ENCODE results near the gene TGFBRAP1. TPM values are rescaled to one million over a fixed set of nuclear protein-coding genes. Genes with fewer than 3 reads are reported as not detected.

The TGFBRAP1 gene, protein sequence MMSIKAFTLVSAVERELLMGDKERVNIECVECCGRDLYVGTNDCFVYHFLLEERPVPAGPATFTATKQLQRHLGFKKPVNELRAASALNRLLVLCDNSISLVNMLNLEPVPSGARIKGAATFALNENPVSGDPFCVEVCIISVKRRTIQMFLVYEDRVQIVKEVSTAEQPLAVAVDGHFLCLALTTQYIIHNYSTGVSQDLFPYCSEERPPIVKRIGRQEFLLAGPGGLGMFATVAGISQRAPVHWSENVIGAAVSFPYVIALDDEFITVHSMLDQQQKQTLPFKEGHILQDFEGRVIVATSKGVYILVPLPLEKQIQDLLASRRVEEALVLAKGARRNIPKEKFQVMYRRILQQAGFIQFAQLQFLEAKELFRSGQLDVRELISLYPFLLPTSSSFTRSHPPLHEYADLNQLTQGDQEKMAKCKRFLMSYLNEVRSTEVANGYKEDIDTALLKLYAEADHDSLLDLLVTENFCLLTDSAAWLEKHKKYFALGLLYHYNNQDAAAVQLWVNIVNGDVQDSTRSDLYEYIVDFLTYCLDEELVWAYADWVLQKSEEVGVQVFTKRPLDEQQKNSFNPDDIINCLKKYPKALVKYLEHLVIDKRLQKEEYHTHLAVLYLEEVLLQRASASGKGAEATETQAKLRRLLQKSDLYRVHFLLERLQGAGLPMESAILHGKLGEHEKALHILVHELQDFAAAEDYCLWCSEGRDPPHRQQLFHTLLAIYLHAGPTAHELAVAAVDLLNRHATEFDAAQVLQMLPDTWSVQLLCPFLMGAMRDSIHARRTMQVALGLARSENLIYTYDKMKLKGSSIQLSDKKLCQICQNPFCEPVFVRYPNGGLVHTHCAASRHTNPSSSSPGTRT
- 10 to 100 TPM; 14.5 to 15.7 (median 15.1) TPM for polyA plus RNA-seq (ENCODE audit: insufficient read length in 3 of 3)

- DNase-seq (ENCODE audit: low read depth in 3 of 3, low spot score in 2 of 3): no peak
Observed at GRCh38 chr2:105329561-105330495, at the start of gene TGFBRAP1. TSS of gene TGFBRAP1 (minus strand) at chr2:105329735. CDS start at chr2:105308301, 21,434 bp downstream.

- DNase-seq (ENCODE audit: low read depth in 3 of 3, low spot score in 2 of 3): no peak
Observed at GRCh38 chr2:105378921-105379383, 49.4 kb upstream of the TGFBRAP1 start.

DNA sequence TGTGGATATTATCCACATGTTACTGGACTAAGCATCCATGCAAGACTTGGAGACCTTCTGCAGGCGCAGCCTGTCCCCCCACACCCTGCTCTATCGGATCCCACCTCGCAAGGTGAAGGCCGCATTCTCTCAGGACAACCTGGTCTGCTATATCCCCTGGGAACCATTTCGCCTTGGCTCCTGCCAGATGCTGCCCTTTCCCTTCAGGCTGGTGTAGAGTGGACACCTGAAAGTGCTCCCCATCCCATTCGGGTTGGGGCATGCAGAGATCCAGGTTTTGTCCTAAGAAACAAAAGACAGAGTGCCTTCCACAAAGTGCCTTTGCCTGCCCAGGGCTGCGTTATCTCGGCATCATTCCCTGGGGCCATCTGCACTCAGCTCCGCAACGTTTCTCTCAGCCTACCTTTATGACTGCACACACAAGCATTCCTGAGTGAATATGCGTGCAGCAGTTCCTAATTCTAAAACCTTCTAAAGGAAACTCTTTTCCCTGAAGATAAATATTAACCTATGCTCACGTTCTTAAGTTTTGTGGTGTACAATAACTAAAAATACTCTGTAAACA is 48.8 kb upstream of the TGFBRAP1 start:
- DNase-seq (ENCODE audit: low read depth in 3 of 3, low spot score in 2 of 3): no peak

- no peak for DNase-seq (ENCODE audit: low read depth in 3 of 3, low spot score in 2 of 3)
Observed at GRCh38 chr2:105377871-105378270, 48.3 kb upstream of the TGFBRAP1 start.

- no peak for DNase-seq (ENCODE audit: low read depth in 3 of 3, low spot score in 2 of 3)
Observed at GRCh38 chr2:105376789-105377240, 47.3 kb upstream of the TGFBRAP1 start.

DNA sequence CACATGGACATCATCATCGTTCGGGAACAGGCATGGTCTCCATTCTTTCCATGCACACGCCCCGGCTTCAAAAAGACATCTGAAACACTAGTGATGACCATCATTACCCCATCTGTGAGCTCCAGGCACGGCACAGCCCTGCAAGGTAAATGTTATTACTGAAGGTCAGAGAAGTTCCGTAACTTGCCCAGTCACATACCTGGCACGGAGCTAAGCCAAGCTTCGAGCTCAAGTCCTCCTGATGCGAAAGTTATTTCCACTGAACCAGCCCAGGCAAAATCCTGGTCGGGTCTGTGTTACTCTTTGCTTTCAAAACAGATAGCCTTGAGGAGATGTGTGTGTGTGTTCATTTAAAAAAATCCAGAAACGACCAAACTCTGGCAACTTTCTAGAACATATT is 46.5 kb upstream of the TGFBRAP1 start:
- DNase-seq (ENCODE audit: low read depth in 3 of 3, low spot score in 2 of 3): no peak

DNA sequence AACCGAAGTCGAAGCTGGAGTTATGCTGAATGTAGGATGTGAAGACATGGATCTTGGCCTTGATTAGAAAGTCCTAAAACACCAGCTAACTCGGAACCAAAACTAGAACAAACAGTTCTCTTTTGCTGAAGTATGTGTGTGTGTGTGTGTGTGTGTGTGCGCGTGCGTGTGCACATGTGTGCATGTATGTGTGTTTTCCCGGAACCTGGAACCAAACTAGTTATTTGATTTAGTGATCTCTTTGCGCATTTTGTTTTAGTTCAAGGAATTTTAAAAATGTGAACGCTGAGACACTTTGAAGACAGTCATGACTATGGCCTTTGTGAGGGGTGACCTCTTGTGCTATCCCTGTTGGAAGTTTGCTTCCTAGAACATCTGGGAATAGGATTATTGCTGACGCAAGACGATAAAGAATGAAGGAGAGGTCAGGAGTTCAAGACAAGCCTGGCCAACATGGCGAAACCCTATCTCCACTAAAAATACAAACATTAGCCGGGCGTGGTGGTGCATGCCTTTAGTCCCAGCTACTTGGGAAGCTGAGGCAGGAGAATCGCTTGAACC is 45.5 kb upstream of the TGFBRAP1 start:
- no peak for DNase-seq (ENCODE audit: low read depth in 3 of 3, low spot score in 2 of 3)

- no peak for DNase-seq (ENCODE audit: low read depth in 3 of 3, low spot score in 2 of 3)
Observed at GRCh38 chr2:105373895-105374401, 44.4 kb upstream of the TGFBRAP1 start.

DNA sequence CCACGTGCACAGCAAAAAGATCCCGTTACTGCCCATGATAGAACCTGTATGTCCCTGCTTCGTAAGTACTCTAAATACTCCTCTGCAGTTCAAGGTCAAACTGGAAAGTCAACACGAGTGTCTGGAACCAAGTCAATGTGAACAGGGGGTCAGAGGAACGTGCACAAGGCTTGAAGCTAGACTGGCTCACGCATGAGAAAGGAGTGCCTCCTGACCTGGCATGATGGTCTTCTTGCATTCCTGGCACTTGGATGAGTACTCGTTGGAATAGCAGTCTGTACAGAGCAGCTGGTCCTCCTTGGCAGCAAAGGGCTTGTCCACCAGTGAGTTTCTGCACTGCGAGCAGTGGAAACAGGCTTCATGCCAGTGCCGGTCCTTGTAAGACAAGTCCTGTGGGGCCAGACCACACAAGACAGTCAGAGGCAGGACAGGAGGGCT is 43.8 kb upstream of the TGFBRAP1 start:
- no peak for DNase-seq (ENCODE audit: low read depth in 3 of 3, low spot score in 2 of 3)

DNA sequence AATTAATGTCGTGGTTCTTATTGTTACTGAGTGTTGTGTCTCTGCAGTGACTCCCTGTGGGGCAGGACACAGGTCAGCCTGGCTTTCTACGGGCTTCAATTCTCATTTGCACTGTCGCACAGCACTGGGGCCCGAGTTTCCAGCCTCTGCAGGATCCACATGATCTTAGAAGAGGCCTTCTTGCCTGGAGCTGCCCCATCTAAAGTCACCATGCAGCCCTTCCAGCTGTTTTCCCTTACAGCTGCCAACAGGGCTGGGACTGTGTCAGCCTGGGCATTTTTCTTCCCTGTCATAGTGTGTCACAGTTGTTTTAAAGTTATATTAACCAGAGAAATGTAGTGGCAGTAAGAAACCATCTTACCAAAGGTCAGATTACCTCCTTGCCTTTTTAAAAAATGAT is 42.3 kb upstream of the TGFBRAP1 start:
- DNase-seq (ENCODE audit: low read depth in 3 of 3, low spot score in 2 of 3): no peak

DNA sequence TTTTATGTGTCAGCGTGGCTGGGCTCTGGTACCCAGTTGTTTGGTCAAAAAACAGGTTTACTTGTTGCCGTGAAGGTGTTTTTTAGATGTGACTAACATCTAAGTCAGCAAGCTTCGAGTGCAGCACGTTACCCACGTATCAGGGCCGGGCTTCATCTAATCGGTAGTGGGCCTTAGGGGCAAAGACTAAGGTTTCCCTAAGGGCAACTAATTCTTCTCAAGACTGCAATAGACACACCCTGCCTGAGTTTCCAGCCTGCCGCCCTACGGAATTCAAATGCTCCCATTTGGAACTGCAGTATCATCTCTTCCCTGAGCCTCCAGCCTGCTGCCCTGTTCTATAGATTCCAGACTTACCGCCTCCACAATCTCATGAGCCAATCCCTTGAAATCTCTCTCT is 41.6 kb upstream of the TGFBRAP1 start:
- no peak for DNase-seq (ENCODE audit: low read depth in 3 of 3, low spot score in 2 of 3)

GRCh38 chr2:105369777-105370690 is 40.5 kb upstream of the TGFBRAP1 start:
- peak; percentile 65 to 73 (median 68) for DNase-seq (ENCODE audit: low read depth in 3 of 3, low spot score in 2 of 3)

- no peak for DNase-seq (ENCODE audit: low read depth in 3 of 3, low spot score in 2 of 3)
Observed at GRCh38 chr2:105368759-105369408, 39.3 kb upstream of the TGFBRAP1 start.

GRCh38 chr2:105365206-105365605 is 35.7 kb upstream of the TGFBRAP1 start:
- no peak for DNase-seq (ENCODE audit: low read depth in 3 of 3, low spot score in 2 of 3)

GRCh38 chr2:105364436-105365139 is 35.1 kb upstream of the TGFBRAP1 start:
- DNase-seq (ENCODE audit: low read depth in 3 of 3, low spot score in 2 of 3): no peak

- DNase-seq (ENCODE audit: low read depth in 3 of 3, low spot score in 2 of 3): no peak
Observed at GRCh38 chr2:105362862-105363591, 33.5 kb upstream of the TGFBRAP1 start.

Measured in right renal cortex interstitium (tissue), 3 donors.